Lower leg skin (tissue), 3 donors: ENCODE data around the gene PTPN2.
"Not testable (repeated sequence)": the region's sequence is repeated elsewhere in the genome, so short reads cannot be mapped to it uniquely, and the experiment has no call there.

Experiments used
- POLR2A ChIP-seq, 2 donors: fragments of 450-650 bp; IDR thresholded peaks; one replicate each; pipeline ENCODE4 v1.6.1; 2016 to 2017; ENCODE audit warnings: antibody characterized with exemption in 2 of 2, mild to moderate bottlenecking in 1 of 2, moderate library complexity in 1 of 2
- TF ChIP-seq, protein P1 (sequence below), 3 donors: fragments of 450-650 bp; IDR thresholded peaks; one replicate each; pipeline ENCODE4 v1.5.1; 2016; ENCODE audit warnings: antibody characterized with exemption in 3 of 3, mild to moderate bottlenecking in 3 of 3, moderate library complexity in 2 of 3

DNA sequence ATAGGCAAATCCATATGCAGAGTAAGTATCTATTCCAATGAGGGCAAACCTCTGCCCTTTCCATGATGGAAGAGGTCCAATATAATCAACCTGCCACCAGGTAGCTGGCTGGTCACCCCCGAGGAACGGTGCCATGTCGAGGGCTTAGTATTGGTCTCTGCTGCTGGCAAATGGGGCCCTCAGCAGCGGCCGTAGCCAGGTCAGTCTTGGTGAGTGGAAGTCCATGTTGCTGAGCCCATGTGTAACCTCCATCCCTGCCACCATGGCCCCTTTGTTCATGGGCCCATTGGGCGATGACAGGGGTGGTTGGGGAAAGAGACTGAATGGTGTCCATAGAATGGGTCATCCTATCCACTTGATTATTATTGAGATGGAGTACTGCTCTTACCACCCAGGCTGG, 128.4 kb downstream of the PTPN2 start:
- TF ChIP-seq, protein P1, sequence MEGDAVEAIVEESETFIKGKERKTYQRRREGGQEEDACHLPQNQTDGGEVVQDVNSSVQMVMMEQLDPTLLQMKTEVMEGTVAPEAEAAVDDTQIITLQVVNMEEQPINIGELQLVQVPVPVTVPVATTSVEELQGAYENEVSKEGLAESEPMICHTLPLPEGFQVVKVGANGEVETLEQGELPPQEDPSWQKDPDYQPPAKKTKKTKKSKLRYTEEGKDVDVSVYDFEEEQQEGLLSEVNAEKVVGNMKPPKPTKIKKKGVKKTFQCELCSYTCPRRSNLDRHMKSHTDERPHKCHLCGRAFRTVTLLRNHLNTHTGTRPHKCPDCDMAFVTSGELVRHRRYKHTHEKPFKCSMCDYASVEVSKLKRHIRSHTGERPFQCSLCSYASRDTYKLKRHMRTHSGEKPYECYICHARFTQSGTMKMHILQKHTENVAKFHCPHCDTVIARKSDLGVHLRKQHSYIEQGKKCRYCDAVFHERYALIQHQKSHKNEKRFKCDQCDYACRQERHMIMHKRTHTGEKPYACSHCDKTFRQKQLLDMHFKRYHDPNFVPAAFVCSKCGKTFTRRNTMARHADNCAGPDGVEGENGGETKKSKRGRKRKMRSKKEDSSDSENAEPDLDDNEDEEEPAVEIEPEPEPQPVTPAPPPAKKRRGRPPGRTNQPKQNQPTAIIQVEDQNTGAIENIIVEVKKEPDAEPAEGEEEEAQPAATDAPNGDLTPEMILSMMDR (IDR thresholded peaks at IDR 0.05): not testable (repeated sequence)
- TF ChIP-seq POLR2A (IDR thresholded peaks at IDR 0.05): not testable (repeated sequence)
